Measurements from ENCODE around the gene AGPAT3.

AGPAT3 gene

DNA sequence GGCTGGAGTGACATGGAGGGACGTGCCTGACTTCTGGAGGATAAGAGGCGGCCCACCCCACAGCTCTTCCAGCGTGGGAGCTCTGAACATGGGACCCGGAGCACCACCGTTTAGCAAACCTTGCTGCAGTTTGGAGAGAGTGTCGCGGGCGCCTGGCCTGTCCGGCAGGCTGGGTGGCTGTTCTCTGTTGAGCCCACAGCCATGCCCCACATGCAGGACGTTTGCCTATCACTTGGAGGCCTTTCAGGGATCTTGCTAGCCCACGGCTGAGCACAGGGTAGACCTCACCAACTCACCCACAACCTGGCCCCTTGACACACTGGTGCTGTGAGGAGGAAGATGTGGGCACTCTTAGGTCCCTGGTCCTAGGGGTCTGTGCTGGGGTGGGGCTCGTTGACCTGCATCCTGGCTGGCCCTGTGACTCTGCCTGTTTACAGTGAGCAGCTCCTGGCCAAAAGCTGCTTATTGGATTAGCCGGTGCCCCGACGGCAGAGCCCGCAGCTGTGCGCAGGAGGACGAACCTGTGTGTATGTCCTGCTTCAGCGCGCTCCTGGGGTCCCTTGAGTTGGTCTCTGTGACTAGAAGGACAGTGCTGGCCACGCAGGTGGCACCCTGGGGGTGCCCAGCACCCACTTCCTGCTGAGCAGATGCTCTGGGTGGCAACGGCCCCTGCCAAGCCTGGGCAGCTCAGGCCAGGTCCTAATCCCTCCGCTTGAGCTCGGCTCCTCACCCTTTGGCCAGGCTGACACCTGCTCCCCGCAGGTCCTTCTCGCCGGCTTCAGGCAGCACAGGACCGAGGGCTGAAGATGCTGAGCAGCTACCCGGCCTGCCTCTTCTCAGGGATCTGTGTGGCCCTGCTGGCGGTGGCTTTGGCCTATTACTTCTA lies 74.7 kb downstream of the AGPAT3 start:
- DNase-seq: no peak

- DNase-seq: no peak
Observed at GRCh38 chr21:43940329-43941050, 75.5 kb downstream of the AGPAT3 start.

DNA sequence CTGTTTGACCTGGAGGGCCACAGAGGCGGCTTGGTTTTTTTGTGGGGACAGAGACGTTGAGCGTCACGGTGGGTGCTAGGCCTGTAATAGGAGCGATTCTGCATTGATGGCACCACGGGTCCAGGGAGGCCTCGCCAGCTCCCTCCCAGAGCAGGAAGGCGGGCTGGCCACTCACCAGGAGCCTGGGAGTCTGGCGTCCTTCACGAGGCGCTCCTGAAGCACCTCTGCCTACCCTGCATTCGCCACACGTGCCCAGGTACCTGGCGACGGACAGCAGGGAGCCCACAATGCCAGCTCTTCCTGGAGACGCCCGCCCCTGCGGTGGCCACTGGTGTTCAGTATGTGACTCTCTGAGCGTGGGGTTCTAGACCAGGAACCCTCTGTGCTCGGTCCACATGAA lies 77.2 kb downstream of the AGPAT3 start:
- no peak for DNase-seq

DNA sequence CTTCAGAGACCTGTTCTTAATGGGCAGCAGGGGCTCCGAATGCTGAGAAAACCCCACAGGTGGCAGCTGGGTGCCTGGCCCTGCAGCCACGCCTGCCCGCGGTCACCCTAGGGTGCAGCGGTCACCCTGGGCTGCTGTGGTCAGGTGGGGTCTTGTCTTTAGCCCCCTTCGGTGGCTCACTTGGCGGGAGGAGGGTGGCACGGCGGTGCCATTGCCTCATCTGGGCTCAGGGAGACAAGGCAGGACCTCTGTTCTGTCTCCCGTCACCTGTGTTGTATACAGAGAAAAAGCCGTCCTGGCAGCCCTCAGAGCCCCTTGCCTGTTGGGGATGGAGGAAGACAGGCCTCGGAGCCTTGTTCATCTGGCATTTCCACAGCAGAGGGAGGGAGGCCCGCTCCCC lies 77.6 kb downstream of the AGPAT3 start:
- no peak for DNase-seq

DNA sequence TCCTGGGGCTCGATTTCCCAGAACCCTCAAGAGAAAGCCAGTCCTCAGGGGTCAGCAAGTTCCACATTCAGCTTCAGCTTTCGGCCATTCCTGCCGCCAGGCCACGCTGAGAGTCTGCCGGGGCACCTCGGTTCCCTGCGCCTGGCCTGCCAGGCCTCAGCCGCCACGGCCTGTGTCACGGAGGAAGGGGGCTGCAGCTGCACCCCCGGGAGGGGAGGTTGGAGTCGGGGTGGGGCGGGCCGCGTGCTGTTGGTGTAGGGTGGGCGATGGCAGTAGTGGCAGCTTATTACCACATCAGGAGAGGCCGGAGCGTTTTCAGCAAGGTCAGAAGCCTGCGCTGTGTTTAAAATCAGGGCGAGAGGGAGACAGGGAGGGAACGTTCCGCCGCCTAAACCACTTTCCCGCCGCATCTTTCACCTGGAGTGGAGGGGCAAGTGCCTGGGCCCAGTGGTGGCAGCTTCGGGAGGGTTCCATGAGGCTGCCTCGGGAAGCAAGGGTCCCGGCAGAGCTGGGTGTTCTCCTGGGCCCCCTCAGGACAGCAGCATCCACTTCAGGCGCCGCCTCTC lies 78.6 kb downstream of the AGPAT3 start:
- no peak for DNase-seq

DNA sequence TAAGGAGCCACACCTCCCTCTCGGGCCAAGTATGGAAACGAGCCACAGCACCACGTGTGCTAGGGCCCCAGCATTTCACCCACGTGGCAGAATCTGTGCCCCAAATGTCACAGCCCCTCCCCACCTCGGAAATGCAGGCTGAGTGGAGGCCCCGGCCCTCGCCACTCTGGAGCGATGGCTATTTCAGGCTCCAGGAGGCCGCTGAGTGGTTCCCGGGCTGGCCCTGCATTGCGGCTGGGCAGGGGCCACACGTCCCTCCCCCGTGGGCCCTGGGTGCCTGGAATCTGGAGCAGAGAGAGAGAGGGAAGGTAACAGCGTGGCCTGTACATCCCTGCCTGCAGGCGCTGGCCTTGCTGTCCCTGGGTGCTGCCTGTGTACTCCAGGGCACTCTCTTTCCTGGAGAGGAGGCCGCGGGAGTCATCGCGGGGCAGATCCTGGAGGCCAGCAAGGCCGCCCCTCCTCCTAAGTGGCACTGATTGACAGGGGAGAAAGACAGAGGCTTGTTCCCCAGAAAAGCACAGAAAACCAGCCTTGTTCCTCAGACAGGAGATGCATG lies 79.1 kb downstream of the AGPAT3 start:
- DNase-seq: no peak

DNA sequence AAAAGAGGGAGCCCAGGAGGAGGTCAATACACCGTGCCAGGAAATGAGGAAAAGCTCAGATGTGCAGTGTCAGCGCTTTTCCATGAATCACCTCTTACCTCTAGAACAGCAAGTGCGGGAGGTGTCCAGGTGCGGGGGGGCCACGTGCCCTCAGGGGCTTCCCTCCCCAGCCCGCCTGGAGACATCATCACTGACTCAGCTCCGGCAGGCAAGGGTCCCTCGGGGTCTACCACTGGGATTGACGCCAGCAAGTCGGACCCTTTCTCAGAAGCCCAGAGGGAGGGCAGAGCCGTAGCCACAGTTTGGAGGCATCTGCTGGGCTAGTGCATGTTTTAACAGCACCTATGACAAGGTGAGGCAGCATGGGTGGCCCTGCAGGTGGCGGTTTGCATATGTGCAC lies 79.7 kb downstream of the AGPAT3 start:
- DNase-seq: no peak

DNA sequence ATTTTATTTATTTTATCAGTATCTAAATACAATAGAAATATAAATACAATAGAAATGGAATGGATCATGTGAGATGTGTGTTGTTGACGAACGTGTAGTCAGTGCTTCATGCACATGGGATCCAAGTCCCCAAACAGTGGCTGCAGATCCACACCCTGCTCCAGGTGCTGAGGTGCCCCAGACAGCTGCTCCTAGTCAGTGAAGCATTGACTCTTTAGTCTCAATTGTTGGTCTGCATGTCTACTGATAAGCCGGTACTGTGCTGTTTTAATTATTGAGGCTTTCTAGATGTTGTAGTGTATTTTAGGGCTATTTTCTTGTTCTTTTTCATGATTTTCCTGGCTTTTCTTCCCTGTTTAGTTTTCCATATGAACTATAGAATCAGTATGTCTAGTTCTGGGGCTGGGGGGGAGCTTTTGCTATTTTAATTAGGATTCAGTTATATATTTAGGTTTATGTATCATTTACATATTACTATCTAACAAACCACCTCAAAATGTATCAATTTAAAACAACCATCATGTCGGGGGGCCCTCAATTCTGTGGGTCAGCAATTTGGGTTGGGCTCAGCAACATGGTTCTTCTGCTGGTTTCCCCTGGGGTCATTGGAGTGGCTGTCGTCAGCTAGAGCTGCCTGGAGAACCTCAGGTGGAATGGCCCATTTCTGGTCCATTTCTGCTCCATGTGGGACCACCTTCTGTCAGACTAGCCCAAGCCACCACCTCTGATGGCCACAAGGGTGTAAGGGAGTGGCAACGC lies 83.9 kb downstream of the AGPAT3 start:
- no peak for DNase-seq

DNA sequence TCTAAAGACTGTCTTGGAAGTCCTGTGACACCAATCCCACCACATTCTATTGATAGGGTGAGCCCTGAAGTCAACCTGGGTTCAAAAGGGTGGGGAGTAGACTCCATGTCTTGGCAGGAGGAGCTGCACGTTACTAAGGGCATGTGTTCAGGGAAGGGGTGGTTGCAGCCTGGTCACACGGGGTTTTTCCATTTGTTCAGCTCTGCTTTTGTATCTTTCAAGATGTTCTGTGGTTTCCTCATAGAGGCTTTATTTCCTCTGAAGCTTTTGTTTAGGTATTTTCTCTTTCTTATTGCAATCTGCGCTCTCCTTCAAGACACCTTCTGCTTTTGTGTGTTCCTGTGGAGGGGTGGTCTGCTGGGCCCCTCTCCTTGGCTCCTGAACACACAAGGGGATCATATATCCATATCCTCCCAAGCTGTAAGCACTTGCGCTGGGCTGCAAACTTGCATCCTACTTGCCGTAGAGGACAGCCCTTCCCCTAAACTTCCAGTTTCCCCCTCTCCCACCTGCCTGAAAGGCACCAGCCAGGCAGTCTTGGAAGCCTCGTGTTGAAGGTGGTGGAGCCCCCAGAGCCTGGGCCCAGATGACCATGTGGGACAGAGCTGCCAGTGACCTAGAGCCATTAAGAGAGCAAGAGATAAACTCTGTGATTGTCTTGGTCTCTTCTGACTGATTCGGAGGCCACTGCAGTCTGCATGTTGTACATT lies 84.6 kb downstream of the AGPAT3 start:
- no peak for DNase-seq

- DNase-seq: no peak
Observed at GRCh38 chr21:43950481-43950880, 85.5 kb downstream of the AGPAT3 start.

DNA sequence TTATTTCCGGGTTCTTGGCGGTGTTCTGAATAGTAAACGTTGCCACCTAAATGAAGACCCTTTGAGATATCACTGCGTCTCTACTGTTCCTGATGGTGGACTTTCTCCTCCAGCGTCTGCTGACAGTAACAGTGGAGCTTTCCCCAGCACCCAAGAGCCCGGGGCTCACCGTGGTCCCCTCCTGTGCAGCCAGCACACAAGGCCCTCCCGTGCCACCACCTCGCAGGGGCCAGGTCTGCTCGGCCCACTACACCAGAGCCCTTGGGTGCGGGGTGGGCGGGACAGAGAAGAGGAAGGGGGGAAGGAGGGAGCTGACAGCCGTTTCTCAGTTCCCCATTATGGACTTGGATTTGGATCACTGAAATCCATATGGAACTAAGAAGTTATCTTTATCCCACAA lies 85.9 kb downstream of the AGPAT3 start:
- DNase-seq: no peak

DNA sequence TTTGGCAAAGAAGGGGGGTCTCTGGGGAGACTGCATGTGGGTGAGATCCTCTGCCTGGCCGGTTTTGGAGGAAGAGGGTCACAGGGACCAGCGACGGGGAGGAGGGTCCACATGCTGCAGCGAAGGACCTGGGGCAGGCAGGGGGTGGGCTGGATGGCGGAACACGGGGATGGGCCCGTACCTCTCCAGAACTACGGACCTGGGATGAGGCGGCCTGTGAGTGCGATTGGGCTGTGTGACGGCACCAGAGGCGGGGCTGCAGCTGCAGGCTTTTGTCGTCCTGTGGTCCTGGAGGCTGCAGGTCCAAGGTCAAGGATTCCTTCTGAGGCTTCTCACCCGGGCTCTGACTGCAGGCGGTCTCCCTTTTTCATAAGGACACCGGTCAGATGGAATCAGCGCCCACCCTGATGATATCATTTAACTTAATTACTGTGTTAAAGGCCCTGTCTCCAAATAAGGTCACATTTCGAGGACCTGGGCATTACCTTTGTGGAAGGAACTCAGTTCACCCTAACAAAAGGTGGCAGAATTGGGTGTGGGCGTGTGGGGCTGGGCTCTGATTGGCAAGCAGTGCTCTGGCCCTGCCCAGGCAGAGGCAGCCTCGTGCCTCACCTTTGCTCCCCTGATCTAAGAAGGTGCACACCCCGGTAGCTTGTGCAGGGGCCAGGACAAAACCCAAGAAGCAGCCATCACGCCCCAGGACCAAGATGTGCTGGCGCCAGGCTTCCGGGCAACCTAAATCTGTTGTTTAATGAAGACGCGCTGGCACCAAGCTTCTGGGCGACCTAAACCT lies 87.1 kb downstream of the AGPAT3 start:
- no peak for DNase-seq

GRCh38 chr21:43953021-43953420 lies 88.0 kb downstream of the AGPAT3 start:
- DNase-seq: no peak

- no peak for DNase-seq
Observed at GRCh38 chr21:43954042-43954441, 89.0 kb downstream of the AGPAT3 start.

GRCh38 chr21:43954896-43955295 lies 89.9 kb downstream of the AGPAT3 start:
- DNase-seq: no peak

DNA sequence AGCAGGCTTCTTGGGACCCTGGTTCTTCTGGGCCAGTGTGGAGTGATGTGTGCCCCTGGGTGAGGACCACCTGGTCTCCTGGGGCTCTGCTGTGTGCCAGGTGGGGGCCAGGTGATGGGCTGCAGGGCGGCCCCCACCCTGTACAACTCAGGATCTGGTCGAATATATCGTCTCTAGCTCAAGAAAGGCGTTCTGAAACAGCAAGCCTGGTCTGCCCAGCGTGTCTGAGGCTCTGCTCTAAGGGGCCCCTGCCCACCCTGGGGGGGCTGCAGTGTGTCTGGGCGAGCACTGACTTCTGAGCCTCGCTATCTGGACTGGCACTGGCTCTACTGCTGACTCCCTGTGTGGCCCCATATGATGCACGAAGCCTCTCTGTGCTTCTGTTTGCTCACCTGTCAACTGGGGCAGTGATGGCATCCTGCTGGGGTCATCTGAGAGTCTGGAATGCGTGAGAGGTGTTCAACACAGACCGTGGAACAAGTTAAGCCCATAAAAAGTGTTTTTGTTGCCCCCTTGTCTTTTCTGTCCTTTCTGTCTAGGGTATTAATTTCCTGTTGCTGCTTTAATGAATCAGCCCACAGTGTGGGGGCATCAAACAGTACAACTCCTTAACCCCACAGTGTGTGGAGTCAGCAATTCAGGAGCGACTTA lies 91.1 kb downstream of the AGPAT3 start:
- DNase-seq: no peak

DNA sequence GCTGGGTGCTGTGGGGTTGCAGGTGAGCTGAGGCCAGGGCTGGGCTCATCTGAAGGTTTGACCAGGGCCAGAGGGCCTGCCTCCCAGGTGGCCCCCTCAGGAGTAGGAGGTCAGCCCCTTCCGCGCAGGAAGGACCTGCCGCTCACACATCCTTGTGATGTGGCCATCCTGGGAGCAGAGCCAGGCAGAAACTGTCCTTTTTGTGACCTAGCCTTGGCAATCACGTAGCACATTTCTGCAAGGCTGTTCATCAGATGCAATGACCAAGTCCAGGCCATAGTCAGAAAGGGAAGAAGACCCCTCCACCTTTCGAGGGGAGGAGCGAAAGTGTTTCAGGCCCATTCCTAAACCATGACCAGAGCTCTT lies 91.6 kb downstream of the AGPAT3 start:
- no peak for DNase-seq

DNA sequence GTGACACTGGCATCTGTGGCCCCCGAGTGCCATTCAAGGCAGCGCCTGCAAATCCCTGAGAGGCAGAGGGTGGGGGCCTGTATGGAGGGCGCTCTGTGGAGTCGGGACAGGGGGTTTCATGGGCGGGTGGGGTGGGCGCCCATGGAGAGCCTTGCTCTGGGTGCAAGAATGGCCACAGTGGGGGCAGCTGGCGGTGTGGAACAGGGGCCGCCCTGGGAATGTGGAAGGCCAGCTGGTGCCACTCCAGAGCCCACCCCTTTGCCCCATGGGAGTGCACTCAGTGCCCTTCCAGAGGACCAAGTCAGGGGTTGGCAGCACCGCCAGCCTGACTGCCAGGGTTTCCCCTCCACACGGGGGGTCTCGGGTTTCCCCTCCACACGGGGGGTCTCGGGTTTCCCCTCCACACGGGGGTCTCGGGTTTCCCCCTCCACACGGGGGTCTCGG lies 92.1 kb downstream of the AGPAT3 start:
- no peak for DNase-seq

DNA sequence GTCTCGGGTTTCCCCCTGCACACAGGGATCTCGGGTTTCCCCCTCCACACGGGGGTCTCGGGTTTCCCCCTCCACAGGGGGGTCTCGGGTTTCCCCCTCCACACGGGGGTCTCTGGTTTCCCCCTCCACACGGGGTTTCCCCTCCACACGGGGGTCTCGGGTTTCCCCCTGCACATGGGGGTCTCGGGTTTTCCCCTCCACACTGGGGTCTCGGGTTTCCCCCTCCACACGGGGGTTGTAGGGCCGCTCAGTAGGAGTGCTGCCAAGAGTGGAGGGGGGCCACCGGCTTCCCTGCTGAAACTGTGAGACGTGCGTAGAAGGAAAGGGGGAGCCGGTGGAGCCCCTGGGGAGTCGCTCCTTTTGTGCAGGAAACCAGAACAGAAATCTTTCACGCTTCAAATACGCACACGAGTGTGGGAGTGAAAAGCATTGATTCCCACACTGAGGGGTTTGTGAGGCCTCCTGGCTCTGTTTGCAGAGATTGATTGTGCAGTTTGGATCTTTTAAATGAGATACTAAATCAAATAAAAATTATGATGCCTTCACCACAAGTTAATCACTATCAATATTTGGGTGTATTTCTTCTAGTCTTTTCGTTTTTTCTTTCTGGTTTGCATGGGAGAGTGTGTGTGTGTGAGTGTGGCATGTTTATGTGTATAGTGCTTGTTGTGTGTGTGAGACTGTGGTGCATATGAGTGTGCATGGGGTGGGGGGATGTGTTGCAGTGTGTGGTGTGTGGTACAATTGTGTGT lies 92.8 kb downstream of the AGPAT3 start:
- no peak for DNase-seq
